Thyroid gland (tissue), 4 donors: ENCODE measurements around the gene C6orf132.

Experiments used
- POLR2A ChIP-seq, 2 donors: fragments of 450-650 bp; IDR thresholded peaks; one replicate each; pipeline ENCODE4 v1.6.1; 2017; ENCODE audit warnings: antibody characterized with exemption in 2 of 2, mild to moderate bottlenecking in 2 of 2, moderate library complexity in 1 of 2
- TF ChIP-seq, protein P1 (sequence below), 6 experiments: fragments of 200-600 bp in 3 of 6; fragments of 450-650 bp in 3 of 6; sonication (generic) in 3 of 6; IDR thresholded peaks; one replicate each; pipeline ENCODE4 v1.5.1; 2016 to 2019; ENCODE audit warnings: antibody characterized with exemption in 6 of 6, mild to moderate bottlenecking in 2 of 6, inconsistent platforms in 1 of 6, moderate library complexity in 1 of 6

DNA sequence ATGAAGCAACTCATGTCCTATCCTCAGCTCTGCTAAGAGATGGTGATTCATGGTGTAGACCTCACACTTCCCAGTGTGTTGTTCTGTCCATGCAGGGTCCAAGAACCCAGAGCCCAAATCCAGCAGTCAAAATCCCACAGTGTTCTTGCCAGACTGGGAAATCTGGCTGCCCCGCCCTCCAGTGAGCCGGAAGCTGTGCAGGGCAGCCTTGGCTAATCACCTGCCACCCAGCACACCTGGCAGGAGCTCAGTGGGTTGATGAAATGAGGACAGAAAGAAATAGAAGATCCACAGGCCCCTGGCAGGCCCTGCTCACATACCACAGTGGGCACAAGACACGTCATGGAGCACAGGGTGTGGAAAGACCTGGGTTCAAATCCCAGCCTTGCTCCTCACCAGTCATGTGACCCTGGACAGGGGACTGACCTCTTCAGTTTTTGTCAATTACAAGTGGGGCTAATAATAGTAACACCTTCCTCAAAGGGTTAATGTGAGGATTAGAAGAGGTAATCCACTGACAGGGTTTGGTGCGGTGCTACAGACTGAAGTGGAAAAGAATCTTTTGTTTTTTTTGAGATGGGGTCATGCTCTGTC is 17.1 kb upstream of the C6orf132 start:
- TF ChIP-seq, protein P1, sequence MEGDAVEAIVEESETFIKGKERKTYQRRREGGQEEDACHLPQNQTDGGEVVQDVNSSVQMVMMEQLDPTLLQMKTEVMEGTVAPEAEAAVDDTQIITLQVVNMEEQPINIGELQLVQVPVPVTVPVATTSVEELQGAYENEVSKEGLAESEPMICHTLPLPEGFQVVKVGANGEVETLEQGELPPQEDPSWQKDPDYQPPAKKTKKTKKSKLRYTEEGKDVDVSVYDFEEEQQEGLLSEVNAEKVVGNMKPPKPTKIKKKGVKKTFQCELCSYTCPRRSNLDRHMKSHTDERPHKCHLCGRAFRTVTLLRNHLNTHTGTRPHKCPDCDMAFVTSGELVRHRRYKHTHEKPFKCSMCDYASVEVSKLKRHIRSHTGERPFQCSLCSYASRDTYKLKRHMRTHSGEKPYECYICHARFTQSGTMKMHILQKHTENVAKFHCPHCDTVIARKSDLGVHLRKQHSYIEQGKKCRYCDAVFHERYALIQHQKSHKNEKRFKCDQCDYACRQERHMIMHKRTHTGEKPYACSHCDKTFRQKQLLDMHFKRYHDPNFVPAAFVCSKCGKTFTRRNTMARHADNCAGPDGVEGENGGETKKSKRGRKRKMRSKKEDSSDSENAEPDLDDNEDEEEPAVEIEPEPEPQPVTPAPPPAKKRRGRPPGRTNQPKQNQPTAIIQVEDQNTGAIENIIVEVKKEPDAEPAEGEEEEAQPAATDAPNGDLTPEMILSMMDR (IDR thresholded peaks at IDR 0.05) = no peak
- no peak for TF ChIP-seq POLR2A (IDR thresholded peaks at IDR 0.05)
